Measurements from ENCODE around the gene PLCH1. TPM values are rescaled to one million over a fixed set of nuclear protein-coding genes. Genes with fewer than 3 reads are reported as not detected.

Gene PLCH1
- total RNA-seq, 1 experiment from 2014 or later: 3.8 TPM

GRCh38 chr3:155690921-155691320 lies 54.0 kb downstream of the PLCH1 start:
- Histone ChIP-seq H3K4me3 (replicated peaks in 1 of 2; ENCODE audit: low read depth in 1 of 2, low read length in 2 of 2) (no peak overlapping the region), H3K4me2 (ENCODE audit: low read length) (no peak overlapping the region), H3K9me2 (ENCODE audit: insufficient read depth) (no peaks in the 10 kb centered on the region), H3K79me2 (ENCODE audit: insufficient read depth, low read length) (no peaks in the 10 kb centered on the region), H2AFZ (ENCODE audit: low read depth, low read length, poor library complexity, severe bottlenecking) (no peak overlapping the region), H4K20me1 (ENCODE audit: insufficient read depth) (no peaks in the 10 kb centered on the region), H3K4me1 (ENCODE audit: control insufficient read depth in 1 of 2, insufficient read depth in 2 of 2, low read length in 2 of 2) (no peaks in the 10 kb centered on the region), H3K27ac (ENCODE audit: low read depth, low read length) (no peak overlapping the region), H3K27me3 (ENCODE audit: insufficient read depth, low read length) (no peaks in the 10 kb centered on the region), H3K36me3 (ENCODE audit: control insufficient read depth in 1 of 2, insufficient read depth in 2 of 2, low read length in 2 of 2) (no peaks in the 10 kb centered on the region), H3K9me3 (ENCODE audit: control insufficient read depth in 1 of 2, insufficient read depth in 1 of 2, low read depth in 1 of 2, low read length in 2 of 2) (no peaks in the 10 kb centered on the region), H3K9ac (ENCODE audit: low read length) (no peak overlapping the region)
- ATAC-seq (no peak), DNase-seq (ENCODE audit: low read depth, low spot score) (no peak)
- TF ChIP-seq ZBTB33 (IDR thresholded peaks at IDR 0.05; ENCODE audit: extremely low read depth, insufficient replicate concordance, low read length): no peak
- TF ChIP-seq REST (IDR thresholded peaks at IDR 0.05; ENCODE audit: low read depth): no peak
- no peak for TF ChIP-seq RAD21 (IDR thresholded peaks at IDR 0.05; ENCODE audit: low read depth)
- TF ChIP-seq FOSL1 (IDR thresholded peaks at IDR 0.05; ENCODE audit: low read depth): no peak
- TF ChIP-seq MAX (IDR thresholded peaks at IDR 0.05): no peak
- no peak for TF ChIP-seq YY1 (IDR thresholded peaks at IDR 0.05; ENCODE audit: extremely low read depth, insufficient replicate concordance, low read depth, low read length)
- TF ChIP-seq EZH2phosphoT487 (IDR thresholded peaks at IDR 0.05; ENCODE audit: borderline replicate concordance): no peak
- TF ChIP-seq CTCF (IDR thresholded peaks at IDR 0.05 in 2 of 3, conservative IDR thresholded peaks at IDR 0.05 in 1 of 3; ENCODE audit: borderline replicate concordance in 1 of 3, insufficient read depth in 1 of 3, low read depth in 2 of 3, low read length in 2 of 3): no peak
- no peak for TF ChIP-seq POLR2AphosphoS5 (IDR thresholded peaks at IDR 0.05; ENCODE audit: low read depth, low read length)
- TF ChIP-seq SP1 (IDR thresholded peaks at IDR 0.05; ENCODE audit: low read depth): no peak
- no peak for TF ChIP-seq TCF7L2 (IDR thresholded peaks at IDR 0.05; ENCODE audit: borderline replicate concordance, extremely low read depth, insufficient read depth, insufficient read length)
- no peak for TF ChIP-seq POLR2A (IDR thresholded peaks at IDR 0.05; ENCODE audit: borderline replicate concordance, extremely low read depth, insufficient read depth, insufficient read length)
- TF ChIP-seq CEBPB (IDR thresholded peaks at IDR 0.05; ENCODE audit: low read depth): no peak
- ChIA-PET CTCF (no interaction called here), RAD21 (ENCODE audit: low non-redundant PET in 1 of 2, low total read pairs in 2 of 2, uncharacterized antibody in 2 of 2, unreplicated experiment in 2 of 2) (no interaction called here), POLR2A (no interaction called here)
- no TSS peak for BruUV-seq (replicated peaks)
- intact Hi-C loops (cut with micrococcal nuclease): no loop called here
